NCI-H1694 (cell line): ENCODE data around the gene PITPNM3.
"Not testable (repeated sequence)": the region's sequence is repeated elsewhere in the genome, so short reads cannot be mapped to it uniquely, and the experiment has no call there.

Experiments used
- DNase-seq: peaks from one replicate; lab custom pipeline; 2025; lab: John Stamatoyannopoulos, UW

The PITPNM3 gene

GRCh38 chr17:6556121-6557039 is at the start of gene PITPNM3:
Gene PITPNM3 (minus strand): TSS chr17:6556555. CDS start chr17:6556406, 149 bp downstream.
- DNase-seq: no peak

DNA sequence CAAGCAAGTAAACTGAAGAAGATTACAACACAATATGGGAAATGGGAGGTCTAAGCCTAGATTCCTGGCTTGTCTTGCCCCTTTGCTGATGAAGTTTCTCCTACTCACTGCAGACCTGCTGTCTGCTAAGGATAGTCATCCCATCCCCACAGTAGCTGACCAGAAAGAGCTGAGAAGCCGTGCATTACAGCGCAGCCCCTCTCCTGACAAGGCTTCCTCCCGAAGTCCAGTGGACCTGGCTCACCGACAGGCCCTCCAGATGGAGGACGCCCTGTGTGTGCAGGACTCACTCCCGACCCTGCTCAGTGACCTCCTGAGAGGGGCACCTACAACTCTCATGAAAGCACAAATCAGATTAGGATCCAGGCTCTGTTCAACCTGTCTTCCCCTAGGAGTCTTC is 48.8 kb upstream of the PITPNM3 start:
- DNase-seq: no peak

DNA sequence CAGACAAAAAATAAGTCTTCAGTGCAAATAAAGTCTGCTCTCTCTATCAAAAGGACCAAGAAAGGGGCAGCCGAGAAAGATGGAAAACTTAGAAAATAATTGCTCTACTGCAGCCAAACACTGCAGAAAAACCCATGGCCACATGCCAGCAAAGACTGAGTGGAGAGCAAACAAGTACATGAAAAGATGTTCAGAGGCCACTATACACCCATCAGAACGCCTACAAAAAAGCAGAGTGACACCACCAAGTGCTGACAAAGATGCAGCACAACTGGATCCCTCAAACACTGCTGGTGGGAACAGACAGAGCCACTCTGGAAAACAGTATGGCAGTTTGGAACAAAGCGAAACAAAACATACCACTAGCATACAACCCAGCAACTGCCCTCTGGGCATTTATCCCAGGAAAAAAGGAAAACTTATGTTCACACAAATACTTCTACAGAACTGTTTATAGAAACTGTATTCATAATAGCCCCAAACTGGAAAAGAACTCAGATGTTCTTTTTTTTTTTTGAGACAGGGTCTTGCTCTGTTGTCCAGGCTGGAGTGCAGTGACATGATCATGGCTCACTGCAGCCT is 47.5 kb upstream of the PITPNM3 start:
- no peak for DNase-seq

GRCh38 chr17:6602141-6602540 is 45.8 kb upstream of the PITPNM3 start:
- no peak for DNase-seq

GRCh38 chr17:6599364-6599763 is 43.0 kb upstream of the PITPNM3 start:
- no peak for DNase-seq

DNA sequence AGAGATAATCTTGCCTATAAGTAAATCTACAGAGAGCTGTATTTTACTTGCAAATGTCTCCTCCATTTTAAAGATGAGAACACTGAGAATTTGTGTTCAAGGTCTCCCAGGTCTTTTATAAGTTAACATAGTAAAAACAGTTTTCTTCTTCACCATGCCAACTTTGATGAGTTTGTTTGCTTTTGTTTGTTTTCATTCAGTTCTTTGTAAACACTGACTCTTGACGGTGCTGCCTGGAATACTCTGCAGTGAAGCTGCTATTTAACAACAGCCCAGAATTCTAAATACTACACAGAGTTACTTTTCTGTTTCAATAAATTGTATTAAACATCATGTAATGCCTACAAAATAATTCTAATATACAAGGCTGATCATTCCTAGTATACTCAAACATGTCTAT is 41.4 kb upstream of the PITPNM3 start:
- no peak for DNase-seq

GRCh38 chr17:6596941-6597340 is 40.6 kb upstream of the PITPNM3 start:
- DNase-seq: no peak

- DNase-seq: no peak
These were observed 40.2 kb upstream of the PITPNM3 start for GRCh38 chr17:6596511-6596910.

- no peak for DNase-seq
These were observed 39.7 kb upstream of the PITPNM3 start for GRCh38 chr17:6596081-6596480.

DNA sequence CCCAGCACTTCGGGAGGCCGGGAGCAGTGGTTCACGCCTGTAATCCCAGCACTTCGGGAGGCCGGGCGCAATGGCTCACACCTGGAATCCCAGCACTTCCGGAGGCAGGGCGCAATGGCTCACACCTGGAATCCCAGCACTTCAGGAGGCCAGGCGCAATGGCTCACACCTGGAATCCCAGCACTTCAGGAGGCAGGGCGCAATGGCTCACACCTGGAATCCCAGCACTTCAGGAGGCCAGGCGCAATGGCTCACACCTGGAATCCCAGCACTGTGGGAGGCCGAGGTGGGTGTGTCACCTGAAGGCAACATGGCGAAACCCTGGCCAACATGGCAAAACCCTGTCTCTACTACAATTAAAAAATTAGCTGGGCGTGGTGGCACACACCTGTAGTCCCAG is 37.0 kb upstream of the PITPNM3 start:
- not testable (repeated sequence) for DNase-seq

GRCh38 chr17:6592173-6592572 is 35.8 kb upstream of the PITPNM3 start:
- DNase-seq: no peak

- DNase-seq: no peak
These were observed 35.3 kb upstream of the PITPNM3 start for GRCh38 chr17:6591599-6592158.

DNA sequence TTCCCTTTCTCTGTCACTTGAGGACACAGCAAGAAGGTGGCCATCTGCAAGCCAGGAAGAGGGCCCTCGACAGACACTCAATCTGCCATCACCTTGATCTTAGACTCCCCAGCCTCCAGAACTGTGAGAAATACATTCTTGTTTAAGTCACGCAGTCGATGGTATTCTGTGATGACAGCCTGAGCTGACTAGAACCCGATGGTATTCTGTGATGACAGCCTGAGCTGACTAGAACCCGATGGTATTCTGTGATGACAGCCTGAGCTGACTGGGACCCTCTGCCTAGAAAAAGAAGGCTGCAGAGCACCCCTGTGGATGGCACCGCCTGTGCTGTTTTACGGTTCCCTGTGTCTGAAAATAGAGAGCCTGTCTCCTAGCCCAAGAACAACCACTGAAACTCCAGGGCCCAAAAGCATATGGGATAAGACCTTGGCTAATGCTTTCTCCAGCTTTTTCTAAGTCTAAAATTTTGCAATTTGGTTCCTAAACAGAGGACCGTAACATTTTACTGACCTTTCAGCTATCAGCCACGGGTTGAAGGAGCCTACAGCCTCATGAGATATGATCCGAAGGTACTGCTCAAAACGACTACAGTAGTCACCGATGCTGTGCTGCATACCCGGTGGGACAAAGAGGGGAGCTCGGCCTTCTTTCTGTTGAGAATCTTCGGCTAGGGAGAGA is 33.1 kb upstream of the PITPNM3 start:
- DNase-seq: no peak

- no peak for DNase-seq
These were observed 31.8 kb upstream of the PITPNM3 start for GRCh38 chr17:6588165-6588564.

GRCh38 chr17:6587310-6587709 is 31.0 kb upstream of the PITPNM3 start:
- DNase-seq: no peak

DNA sequence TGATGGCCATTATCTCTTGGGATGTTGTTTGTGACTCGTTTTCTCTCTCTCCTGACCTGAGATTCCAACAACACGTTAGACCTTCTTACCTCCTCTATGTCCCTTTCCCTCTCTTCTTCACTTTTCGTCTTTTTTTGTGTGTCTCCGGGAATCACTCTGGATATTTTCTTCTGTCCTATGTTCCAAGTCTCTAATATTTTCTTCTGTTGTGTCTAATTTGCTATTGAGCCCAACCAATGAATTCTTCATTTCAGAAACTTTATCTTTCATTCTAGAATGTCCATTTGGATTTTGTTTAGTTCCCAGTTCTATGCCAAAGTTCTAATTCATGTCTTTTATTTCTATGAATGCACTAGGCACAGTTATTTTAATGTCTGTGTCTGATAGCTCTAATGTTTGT is 27.1 kb upstream of the PITPNM3 start:
- DNase-seq: no peak

GRCh38 chr17:6580625-6581024 is 24.3 kb upstream of the PITPNM3 start:
- DNase-seq: no peak

GRCh38 chr17:6578491-6578890 is 22.1 kb upstream of the PITPNM3 start:
- DNase-seq: no peak

GRCh38 chr17:6577686-6578263 is 21.4 kb upstream of the PITPNM3 start:
- DNase-seq: no peak

- no peak for DNase-seq
These were observed 19.9 kb upstream of the PITPNM3 start for GRCh38 chr17:6576038-6576785.

GRCh38 chr17:6575596-6575988 is 19.2 kb upstream of the PITPNM3 start:
- no peak for DNase-seq
